Frontal cortex (tissue), 1 donor: ENCODE data around the gene CLEC3A. TPM values are rescaled to one million over a fixed set of nuclear protein-coding genes. Genes with fewer than 3 reads are reported as not detected.

ENCODE experiments used
- total RNA-seq: library from RNA; depleted of rRNA; stranded (reverse); fragments of >200 nt; gene quantifications from one replicate; pipeline ENCODE4 v1.2.3, GENCODE V29; 2014

The CLEC3A gene
- total RNA-seq, 1 donor from 2014 or later = under 0.01 TPM

Other genes starting within 250 kb of the CLEC3A start
- gene VAT1L, start 234.0 kb upstream of the CLEC3A start, total RNA-seq = 22.0 TPM
- 17.1 TPM for gene WWOX, start 77.1 kb downstream of the CLEC3A start, total RNA-seq